EL (cell line): ENCODE measurements around the gene CDH22.

Source experiments
- DNase-seq: peaks from one replicate; pipeline ENCODE4 v3.0.0-alpha.2; 2016

The CDH22 gene

DNA sequence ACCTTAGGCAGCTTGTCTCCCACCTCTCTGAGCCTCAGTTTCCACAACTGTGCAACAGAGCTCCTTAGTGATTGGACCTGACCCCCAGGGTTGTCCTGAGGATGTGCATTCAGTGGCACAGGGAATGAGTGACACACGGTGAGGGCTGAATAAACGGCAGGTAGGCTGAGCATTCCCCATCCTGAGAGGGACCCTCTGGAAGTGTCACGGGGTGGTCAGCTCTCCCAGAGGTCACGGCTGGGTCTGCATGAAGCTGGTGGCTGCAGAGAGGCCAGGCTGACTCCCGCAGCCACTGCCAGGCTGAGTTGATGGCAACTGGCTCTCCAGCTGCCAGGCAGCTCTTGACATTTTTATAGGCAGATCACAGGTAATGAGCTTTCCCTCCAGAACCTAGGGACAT, 147.6 kb downstream of the CDH22 start:
- DNase-seq: no peak

DNA sequence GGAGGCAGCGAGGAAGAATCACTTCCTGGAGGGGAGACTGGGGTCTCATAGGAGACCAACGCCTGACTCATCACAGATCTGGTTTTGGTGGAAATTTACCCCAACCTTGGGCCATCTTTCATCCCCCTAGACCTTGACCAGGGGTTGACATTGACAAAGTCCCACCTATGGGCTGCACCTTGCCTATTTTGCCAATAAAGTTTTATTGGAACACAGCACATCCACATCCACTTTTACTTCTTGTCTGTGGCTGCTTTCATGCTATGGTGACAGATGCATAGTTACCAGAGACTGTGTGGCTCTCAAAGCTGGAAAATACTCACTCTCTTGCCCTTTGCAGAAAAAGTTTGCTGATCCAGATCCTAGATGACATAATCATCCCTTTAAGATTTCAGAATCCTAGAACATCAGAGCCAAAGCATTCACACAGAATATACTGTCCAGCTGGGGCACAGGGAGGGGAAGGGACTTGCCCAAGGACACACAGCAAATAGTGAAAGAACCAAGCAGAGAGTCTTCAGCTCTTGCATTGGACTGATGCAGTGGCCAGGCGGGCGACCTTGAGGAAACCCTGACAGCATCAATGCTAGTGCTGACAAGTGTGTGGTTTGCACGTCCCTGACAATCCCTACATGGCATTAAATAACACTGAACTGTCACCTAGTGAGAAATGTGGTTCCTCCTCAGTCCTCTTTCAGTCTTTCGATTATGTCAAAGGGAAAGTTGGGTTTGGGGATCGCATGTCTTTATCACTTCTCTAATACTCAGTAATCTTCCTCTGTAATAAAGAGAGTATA, 149.0 kb downstream of the CDH22 start:
- DNase-seq: no peak

- no peak for DNase-seq
These were observed 149.8 kb downstream of the CDH22 start for GRCh38 chr20:46158476-46158987.

GRCh38 chr20:46157625-46158024, 150.7 kb downstream of the CDH22 start:
- DNase-seq: no peak

DNA sequence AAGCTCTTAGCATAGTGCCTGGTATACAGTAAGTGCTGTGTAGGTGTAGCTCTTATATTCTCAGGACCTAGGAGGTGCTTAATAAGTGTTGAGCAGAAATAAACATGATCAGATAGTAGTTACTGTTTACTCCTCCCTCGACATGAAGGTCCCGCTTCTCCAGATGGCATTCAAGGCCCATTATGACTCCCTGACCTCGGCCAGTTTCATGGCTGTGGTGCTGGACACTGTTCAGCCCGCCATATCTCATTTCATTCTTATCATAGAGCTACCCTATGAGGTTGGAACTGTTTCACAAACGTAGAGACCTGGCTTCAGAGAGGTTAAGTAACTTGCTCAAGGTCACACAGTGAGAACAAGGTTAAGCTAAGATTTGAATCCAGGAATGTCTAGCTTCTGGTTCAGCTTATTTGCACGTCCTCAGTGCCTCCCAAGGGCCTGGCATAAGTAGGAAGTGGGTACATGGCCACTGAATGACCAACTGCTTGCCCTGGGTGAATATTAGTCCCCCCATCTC, 151.2 kb downstream of the CDH22 start:
- DNase-seq: no peak

- DNase-seq: no peak
These were observed 152.2 kb downstream of the CDH22 start for GRCh38 chr20:46156065-46156464.

DNA sequence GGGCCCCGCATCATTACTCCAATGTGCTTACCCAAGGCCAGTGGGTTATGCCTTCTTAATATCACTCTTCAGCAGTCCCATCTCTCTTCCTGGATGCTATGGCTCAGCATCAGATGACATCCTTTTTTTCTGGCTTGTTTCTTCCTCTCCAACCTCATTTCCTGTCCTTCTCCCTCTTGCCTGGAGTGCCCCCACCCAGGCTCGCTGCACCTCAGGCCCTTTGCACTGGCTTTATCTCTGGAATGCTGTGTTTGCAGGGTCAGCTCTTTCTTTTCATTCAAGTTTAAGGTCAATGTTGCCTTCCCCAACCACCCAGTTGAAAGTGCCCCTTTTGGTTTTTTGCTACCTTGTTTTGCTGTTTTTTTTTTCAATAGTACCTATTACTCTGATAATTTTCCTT, 153.5 kb downstream of the CDH22 start:
- DNase-seq: no peak

DNA sequence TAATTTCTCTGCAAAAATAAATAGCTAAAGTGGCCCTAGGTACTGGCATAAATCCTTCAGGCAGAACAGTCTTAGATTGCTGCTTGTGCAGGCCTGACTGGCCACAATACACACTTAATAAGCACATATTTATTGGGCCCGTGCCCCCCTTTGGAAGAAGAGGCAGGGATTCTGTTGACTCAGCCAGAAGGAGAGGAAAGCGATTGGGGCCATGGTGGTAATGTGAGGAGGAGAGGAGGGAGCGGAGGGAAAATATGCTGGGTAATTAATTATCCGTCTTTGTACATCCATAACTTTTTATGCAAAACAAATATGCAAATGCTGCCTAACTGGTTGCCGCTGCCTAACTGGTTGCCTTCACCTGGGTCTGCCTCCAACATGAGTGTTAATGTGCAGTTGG, 154.0 kb downstream of the CDH22 start:
- no peak for DNase-seq

GRCh38 chr20:46152824-46153586, 155.3 kb downstream of the CDH22 start:
- DNase-seq: no peak

GRCh38 chr20:46151936-46152335, 156.4 kb downstream of the CDH22 start:
- no peak for DNase-seq

DNA sequence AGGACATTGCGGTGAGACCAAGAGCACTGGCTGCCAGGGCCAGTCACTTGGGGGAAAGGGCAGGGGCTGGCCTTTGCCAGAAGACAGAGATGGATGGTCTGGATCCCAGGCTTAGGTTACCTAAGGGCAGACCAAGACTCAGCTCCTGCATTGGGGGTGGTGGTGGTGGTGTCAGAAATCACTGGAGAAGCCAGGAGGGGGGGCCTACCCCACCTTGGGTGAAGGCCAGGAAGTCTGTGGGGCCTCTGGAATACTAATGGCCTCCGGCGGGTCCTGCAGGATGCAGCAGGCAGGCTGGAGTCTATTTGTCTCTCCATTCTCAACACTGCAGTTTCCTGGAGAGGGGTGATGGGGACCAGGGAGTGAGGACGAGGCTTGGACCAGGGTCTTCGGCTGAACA, 157.4 kb downstream of the CDH22 start:
- no peak for DNase-seq

GRCh38 chr20:46148313-46149208, 159.7 kb downstream of the CDH22 start:
- no peak for DNase-seq

- no peak for DNase-seq
These were observed 162.6 kb downstream of the CDH22 start for GRCh38 chr20:46145713-46146112.

DNA sequence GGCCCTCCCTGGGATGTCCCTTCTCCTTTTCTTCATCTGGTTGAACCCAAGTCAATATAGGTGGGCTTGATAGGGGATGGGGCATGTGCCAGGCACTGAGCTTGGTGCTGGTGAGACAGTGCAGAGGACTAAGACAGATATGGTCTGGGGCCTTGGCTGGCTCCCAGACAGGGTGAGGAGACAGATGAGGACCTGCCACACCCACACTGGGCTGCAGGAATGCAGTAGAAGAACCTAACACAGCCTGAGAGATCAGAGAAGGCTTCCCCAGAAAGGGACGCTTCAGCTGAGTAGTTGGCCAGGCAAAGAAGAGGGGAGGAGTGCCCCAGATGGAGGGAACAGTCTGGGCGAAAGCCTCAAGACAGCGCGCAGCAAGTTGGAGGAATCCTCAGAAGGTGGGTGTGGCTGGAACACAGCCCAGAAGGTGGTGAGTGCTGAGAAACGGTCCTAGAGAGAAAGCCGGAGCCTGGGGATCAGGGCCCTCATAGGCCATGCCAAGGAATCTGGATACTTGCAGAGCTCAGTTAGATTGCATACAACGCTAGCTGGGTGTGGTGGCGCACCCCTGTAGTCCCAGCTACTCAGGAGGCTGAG, 163.8 kb downstream of the CDH22 start:
- no peak for DNase-seq

DNA sequence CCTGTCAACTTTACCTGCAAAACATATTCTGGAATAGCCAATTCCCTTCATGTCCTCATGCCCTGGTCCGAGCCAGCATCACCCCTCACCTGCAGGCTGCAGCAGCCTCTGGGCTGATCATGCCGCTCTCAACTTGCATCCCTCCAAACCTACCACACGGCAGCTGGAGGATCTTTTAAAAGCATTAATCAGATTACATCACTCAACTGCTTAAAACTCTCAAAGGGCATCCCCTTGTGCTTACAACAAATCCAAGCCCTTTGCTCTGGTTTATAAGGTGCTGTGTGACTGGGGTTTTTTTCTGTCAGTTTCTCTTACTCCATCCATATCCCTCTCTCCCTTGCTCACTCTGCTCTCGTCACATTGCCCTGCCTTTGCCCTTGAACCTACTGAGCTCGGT, 166.2 kb downstream of the CDH22 start:
- no peak for DNase-seq

DNA sequence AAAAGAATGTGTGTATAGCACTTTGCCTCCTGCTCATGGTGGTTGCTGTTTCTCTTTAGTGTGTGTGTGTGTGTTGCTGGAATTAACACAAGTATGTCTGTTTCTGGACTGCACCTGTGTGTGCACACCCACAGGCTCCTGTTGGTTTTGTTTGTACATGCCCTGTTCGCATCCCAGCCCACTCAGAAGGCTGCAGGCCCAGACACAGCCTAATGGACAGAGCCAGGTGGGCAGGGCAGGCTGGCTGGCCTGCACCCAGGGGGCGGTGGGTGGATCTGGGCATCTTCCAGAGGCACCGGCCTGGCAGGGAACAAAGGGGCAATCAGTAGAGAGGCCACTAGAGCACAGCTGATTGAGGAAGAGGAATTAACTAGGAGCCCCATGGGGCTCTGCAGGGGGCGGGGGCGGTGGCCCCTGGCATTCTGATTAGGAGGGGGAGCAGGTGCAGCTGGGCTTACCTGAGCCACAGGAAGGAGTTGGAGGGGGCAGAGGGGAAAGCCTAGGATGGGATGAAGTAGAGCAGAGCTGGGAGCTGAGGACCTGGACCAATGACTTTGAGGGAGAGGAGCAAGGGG, 168.3 kb downstream of the CDH22 start:
- no peak for DNase-seq

DNA sequence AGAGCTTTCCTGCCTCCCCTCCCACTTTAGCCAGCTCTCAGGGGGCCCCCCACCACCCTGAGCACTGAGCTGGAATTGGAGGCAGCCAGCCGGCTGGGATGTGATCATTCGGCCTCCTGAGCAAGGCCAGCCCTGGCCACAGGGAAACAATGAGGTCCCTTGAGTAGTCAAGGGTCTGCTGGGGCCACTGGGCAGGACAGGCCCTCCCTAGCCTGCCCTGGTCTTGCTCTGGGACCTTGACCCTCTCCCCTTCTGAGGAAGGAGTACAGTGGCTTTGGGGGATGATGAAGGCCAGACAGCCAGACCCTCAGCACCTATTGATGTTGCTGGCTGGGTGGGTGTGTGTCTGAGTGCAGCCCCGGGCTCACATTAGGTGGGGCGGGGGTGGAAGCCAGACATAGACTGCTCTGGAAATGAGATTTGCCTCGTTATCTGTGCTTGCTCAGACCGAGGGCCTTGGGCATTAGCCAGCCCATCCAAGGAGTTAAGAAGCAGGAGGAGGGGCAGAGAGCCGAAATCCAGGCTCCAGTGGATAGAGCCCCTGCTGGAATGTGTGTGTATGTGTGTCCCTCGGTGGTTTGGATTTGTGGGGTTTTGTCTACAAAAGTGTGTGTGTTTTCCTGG, 168.9 kb downstream of the CDH22 start:
- no peak for DNase-seq

DNA sequence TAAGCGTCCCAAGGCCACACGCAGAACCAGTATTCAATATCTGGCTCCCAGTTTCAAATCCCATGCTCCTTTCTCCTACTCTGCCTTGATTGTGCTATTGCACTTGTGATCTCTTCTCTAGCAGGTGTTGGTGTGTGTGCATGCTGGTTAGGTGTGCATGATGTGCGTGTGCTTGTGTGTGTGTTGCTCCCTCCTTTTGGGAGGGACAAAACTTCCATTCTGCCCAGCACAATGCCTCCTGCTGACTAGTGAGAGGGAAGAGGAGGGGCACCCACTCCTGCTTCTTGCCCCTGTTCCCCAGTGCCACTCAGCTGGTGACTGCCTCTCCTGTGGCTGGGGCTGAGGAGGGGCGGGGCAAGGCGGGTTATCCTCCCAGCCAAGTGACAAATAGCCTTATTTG, 170.5 kb downstream of the CDH22 start:
- DNase-seq: no peak

DNA sequence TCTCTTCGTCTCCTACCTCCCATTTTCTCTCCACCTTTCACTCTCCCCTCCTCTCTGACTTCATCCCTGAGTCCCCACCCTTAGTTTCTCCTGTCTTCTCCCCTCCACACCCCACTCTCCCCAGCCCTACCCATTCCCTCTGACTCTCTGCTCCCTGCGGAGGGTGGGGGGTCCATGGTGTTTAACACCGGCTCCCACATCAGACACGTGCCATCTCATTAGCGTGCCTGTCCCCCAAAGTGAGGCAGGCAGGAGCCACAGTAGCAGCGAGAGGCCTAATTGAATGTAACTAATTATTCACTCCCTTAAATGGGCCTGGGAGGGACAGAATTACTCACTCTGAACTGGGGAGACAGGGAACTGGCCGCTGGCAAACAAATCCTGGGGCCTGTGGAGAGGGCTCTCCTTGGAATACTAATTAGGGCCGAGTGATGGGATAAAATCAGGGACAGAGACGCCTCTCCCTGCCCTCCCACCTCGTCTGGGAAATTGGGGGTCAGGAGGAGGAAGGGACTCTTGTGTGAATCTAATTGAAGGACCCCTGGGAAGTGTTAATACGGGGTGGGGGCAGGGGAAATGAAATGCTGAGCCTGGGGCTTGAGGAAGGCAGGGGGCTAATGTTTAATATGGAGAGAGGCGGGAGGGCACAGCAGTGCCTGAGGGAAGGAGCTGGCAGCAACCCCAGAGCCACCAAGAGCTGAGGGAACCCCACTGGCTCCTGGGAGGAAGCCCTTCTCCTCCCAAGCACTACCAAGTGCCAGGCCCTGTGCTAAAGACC, 172.3 kb downstream of the CDH22 start:
- no peak for DNase-seq

DNA sequence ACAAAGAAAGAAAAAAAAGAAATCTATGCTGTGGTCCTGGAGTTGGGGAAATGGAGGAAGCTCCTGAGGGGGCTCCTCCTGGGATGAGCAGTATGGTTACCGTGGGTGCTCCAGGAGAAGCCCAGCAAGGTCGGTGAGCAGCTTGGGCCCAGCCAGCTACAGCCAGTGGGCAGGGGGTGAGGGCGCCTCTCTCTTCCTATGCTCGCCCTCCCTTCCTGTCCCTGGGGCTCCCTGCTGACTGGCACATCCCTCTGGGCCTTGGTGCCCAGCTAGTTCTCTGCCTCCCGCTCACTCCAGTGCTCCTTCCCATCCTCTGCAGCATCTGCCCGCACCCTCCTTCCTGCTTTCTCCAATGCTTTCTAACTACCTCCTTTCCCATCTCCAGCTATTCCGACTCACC, 173.6 kb downstream of the CDH22 start:
- DNase-seq: no peak
